ENCODE data around the gene SLC27A1.
"Not testable (repeated sequence)": the region's sequence is repeated elsewhere in the genome, so short reads cannot be mapped to it uniquely, and the experiment has no call there.

The SLC27A1 gene

GRCh38 chr19:17487284-17488121 is 17.2 kb downstream of the SLC27A1 start:
- DNase-seq = no peak

GRCh38 chr19:17488593-17489391 is 18.5 kb downstream of the SLC27A1 start:
- peak; percentile 16 for DNase-seq

- no peak for DNase-seq
These were observed 19.2 kb downstream of the SLC27A1 start for GRCh38 chr19:17489392-17490030.

GRCh38 chr19:17490411-17490810 is 20.1 kb downstream of the SLC27A1 start:
- no peak for DNase-seq

- no peak for DNase-seq
These were observed 21.0 kb downstream of the SLC27A1 start for GRCh38 chr19:17491287-17491686.

GRCh38 chr19:17495639-17496296 is 25.4 kb downstream of the SLC27A1 start:
- no peak for DNase-seq

GRCh38 chr19:17496337-17496997 is 26.1 kb downstream of the SLC27A1 start:
- peak; percentile 87 for DNase-seq

- no peak for DNase-seq
These were observed 26.9 kb downstream of the SLC27A1 start for GRCh38 chr19:17497149-17497798.

GRCh38 chr19:17499025-17499424 is 28.7 kb downstream of the SLC27A1 start:
- not testable (repeated sequence) for DNase-seq

GRCh38 chr19:17499648-17500446 is 29.5 kb downstream of the SLC27A1 start:
- DNase-seq = no peak

GRCh38 chr19:17500447-17501198 is 30.3 kb downstream of the SLC27A1 start:
- DNase-seq = no peak

- DNase-seq = no peak
These were observed 32.9 kb downstream of the SLC27A1 start for GRCh38 chr19:17503240-17503639.

- no peak for DNase-seq
These were observed 33.7 kb downstream of the SLC27A1 start for GRCh38 chr19:17504030-17504429.

- no peak for DNase-seq
These were observed 34.1 kb downstream of the SLC27A1 start for GRCh38 chr19:17504456-17504855.

- no peak for DNase-seq
These were observed 34.9 kb downstream of the SLC27A1 start for GRCh38 chr19:17505223-17505622.

- DNase-seq = no peak
These were observed 36.4 kb downstream of the SLC27A1 start for GRCh38 chr19:17506745-17507144.

GRCh38 chr19:17508558-17508933 is 38.2 kb downstream of the SLC27A1 start:
- DNase-seq = not testable (repeated sequence)

- peak; percentile 27 for DNase-seq
These were observed 40.1 kb downstream of the SLC27A1 start for GRCh38 chr19:17510220-17510993.
